GM15510 (cell line): ENCODE results near the gene SUFU.

ENCODE experiments used
- POLR2A ChIP-seq: IDR thresholded peaks from 3 replicates; pipeline ENCODE4 v1.6.1; 2011; ENCODE audit warnings: borderline replicate concordance; ENCODE audit not compliant: insufficient read length; ENCODE audit errors: extremely low read depth

The SUFU gene

GRCh38 chr10:102503264-102504178 lies at the start of gene SUFU:
Gene SUFU (plus strand): TSS chr10:102503972. CDS start chr10:102504153, 181 bp downstream.
- TF ChIP-seq POLR2A, result peak; percentile 87

GRCh38 chr10:102455893-102456471 lies 47.8 kb upstream of the SUFU start:
- no peak for TF ChIP-seq POLR2A

- no peak for TF ChIP-seq POLR2A
These were observed 46.1 kb upstream of the SUFU start for GRCh38 chr10:102457591-102458150.

DNA sequence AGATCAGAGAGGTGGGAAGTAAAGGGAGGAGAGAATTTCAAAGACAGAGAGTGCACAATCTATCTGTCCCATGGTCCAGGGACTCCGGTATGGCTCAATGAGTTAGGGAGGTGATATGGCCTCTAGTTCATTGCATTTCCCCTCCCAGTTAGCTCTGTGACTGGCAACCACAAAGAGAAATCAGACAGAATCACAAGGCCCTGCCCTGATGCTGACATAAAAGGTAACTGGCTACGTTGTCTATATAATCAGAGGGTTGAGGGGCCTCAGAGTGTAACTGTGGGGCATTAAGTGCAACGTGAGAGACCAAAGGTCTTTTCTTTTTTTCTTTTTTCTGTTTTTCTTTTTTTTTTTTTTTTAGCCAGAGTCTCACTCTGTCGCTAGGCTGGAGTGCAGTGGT lies 45.1 kb upstream of the SUFU start:
- no peak for TF ChIP-seq POLR2A

GRCh38 chr10:102460836-102461186 lies 43.0 kb upstream of the SUFU start:
- no peak for TF ChIP-seq POLR2A

- TF ChIP-seq POLR2A, result peak; percentile 62
These were observed 42.4 kb upstream of the SUFU start for GRCh38 chr10:102461187-102462054.

- TF ChIP-seq POLR2A, result no peak
These were observed 41.2 kb upstream of the SUFU start for GRCh38 chr10:102462512-102463054.

DNA sequence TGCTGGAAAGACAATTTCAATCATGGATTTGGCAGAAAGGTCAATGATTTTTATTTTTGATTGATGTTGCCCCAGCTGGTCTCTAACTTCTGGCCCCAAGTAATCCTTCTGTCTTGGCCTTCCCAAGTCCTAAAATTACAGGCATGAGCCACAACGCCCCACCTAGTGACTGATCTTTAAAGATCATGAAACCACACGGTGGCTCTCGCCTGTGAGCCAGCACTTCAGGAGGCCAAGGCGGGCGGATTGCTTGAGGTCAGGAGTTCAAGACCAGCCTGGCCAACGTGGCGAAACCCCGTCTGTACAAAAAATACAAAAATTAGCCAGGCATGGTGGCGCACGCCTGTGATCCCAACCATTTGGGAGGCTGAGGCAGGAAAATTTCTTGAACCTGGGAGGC lies 39.8 kb upstream of the SUFU start:
- no peak for TF ChIP-seq POLR2A

GRCh38 chr10:102465466-102465865 lies 38.3 kb upstream of the SUFU start:
- TF ChIP-seq POLR2A, result no peak

DNA sequence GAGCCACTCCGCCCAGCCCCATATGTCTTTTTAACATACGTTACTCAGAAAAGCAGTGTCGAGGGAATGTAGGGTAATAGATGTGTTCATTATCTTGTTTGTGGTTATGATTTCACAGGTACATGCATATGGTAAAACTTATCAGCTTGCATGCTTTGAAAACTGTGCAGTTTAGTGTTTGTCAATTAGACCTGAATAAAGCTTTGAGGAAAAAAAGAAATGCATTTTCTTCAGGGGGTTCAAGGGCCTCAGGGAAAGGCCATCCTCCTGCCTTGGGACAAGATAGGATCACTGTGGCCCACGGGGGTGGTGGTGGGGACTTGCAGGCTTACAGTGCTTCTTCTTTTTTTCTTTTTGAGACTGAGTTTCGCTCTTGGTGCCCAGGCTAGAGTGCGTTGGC lies 36.5 kb upstream of the SUFU start:
- no peak for TF ChIP-seq POLR2A

DNA sequence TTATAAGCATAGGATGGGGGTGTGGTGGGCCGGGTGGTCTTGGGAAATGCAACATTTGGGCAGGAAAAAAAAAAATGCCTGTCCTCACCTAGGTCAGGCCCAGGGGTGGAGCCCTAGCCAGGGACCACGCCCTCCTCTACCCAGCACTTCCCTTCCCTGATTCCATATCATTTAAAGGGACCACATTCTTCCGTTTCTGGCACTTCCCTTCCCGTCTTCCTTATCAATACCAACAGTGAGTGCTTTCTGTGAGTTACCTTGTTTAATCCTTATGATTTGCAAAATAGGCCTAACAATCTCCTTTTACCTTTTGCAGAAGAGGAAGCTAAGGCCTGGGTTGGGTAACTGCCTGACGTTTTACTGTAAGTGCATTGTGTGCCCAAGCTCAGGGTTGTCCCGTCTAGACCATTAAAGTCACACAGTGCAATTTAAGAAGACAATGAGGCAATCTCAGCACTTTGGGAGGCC lies 35.8 kb upstream of the SUFU start:
- TF ChIP-seq POLR2A, result no peak

DNA sequence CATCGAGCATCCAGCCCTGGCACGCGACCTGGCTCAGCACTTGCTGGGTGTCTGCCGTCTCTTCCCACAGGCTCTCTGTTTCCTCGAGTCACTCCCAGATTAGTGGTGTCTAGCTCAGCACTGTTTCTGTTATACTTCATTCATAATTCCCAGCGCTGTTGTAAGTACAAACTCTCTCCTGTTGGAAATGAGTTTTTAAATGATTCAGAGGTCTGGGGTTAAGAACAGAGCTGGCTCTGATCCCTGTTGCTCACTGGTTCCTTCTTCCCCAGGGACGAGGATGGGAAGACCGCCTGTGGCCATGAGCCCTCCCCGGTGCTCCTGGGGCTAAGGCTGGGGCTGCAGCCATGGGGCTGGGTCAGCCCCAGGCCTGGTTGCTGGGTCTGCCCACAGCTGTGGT lies 35.1 kb upstream of the SUFU start:
- TF ChIP-seq POLR2A, result no peak

DNA sequence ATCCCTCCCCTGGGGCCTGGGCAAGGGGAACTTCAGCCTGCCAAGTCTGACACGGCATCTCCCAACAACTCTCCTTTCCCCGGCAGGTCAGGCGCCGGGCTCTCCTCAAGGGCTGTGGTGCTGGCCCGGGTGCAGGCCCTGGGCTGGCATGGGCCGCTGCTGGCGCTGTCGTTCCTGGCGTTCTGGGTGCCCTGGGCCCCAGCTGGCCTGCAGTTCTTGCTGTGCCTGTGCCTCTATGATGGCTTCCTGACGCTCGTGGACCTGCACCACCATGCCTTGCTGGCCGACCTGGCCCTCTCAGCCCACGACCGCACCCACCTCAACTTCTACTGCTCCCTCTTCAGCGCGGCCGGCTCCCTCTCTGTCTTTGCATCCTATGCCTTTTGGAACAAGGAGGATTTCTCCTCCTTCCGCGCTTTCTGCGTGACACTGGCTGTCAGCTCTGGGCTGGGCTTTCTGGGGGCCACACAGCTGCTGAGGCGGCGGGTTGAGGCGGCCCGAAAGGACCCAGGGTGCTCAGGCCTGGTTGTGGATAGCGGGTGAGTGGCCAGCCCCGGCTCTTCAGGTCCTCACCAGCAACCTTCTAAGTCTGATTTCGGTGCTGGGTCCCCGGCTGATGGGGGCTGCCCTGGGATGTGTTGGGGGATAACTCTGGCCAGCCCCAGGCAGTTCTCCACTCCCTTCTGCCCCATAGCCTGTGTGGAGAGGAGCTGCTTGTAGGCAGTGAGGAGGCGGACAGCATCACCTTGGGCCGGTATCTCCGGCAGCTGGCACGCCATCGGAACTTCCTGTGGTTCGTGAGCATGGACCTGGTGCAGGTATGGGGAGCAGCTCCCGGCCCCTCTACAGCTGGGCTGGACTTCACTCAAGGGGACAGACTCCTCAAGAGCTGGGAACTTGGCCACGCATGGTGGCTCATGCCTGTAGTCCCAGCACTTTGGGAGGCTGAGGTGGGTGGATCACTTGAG lies 32.9 kb upstream of the SUFU start:
- no peak for TF ChIP-seq POLR2A
